Head of caudate nucleus (tissue), 42 donors: ENCODE measurements around the gene ADAMTSL1.

Experiments
- DNase-seq, 42 donors: peaks; one replicate each; pipeline versions ENCODE4 v3.0.0 to v3.0.0-alpha.2; 2020 to 2021; ENCODE audit warnings: mixed read lengths in 7 of 42
- intact Hi-C: fragments of 100-400 bp; cut with DNase I; formaldehyde crosslinking; loops from one replicate; pipeline ENCODE4 v1.15.0; 2022

The ADAMTSL1 gene

DNA sequence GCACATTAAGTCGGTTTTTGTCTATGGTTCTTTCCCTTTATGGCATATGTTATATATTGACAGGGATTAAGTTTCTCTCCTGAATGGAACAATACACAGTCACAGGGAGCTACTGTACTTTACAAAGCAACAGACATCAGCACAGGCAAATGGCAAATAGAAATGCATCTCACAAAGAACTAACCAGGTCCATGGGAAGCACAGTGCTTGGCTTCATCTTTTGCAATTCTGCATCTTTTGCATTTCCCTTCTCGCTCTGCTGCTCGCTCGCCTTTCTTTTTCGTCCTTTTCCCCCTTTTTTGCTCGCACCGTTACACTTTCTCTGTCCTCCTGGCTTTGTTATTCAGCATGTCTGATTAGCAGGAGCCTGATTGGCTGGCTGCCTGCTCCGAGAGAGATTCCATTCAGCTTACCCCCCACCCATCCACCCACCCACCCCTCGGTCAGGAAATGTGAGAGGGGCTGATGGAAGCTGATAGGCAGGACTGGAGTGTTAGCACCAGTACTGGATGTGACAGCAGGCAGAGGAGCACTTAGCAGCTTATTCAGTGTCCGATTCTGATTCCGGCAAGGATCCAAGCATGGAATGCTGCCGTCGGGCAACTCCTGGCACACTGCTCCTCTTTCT lies at the start of gene ADAMTSL1:
ADAMTSL1 (plus strand) TSS at position 502 of the 628 bp plus-strand sequence; CDS start at position 582, 80 bp downstream.
- DNase-seq = peak in 40 of 42 donors; percentile 7 to 82 (median 43)
- intact Hi-C loops = no loop called here

- intact Hi-C loops = no loop called here
- DNase-seq = no peak
These were observed 46.3 kb upstream of the ADAMTSL1 start for GRCh38 chr9:18427691-18428090.

DNA sequence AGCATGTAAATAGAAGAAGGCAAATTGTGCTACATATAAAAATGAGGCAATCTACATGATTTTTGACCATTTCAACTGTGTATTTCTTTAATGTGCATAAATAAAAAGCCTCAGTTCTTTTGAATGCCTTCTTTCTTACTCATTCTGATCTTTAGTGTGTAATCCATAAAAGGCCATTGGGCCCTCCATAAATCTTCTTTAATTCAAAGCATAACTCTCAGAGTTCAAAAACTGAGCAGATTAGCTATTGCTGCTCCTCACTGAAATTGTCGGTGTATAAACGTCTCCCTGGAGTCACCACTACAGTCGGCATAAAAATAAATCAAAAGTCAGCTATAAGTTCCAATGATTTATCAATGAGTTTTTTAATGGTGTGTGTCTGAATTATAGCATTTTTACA lies 45.3 kb upstream of the ADAMTSL1 start:
- DNase-seq = no peak

GRCh38 chr9:18429070-18429469 lies 44.9 kb upstream of the ADAMTSL1 start:
- intact Hi-C loops = no loop called here
- no peak for DNase-seq

More for the DNA sequence above, 45.3 kb upstream of the ADAMTSL1 start:
- intact Hi-C loops = no loop called here

DNA sequence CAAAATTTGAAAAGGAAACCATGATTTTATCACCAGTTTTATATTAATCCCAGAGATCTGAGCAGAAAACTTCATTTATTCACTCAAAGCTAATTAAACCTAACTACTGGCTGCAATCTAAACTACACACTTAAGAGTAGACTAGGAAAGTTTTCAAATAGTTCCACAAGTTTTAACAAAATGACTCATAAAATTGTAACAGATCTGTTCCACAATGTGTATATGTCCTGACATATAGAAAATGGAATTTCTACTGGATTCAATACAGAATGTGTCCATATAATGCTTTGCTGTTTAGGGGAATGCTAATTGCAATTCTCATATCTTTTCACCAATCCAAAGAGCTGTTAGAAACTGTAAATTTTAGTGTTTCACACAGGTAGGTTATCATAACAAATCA lies 40.3 kb upstream of the ADAMTSL1 start:
- no peak for DNase-seq
- intact Hi-C loops = no loop called here

DNA sequence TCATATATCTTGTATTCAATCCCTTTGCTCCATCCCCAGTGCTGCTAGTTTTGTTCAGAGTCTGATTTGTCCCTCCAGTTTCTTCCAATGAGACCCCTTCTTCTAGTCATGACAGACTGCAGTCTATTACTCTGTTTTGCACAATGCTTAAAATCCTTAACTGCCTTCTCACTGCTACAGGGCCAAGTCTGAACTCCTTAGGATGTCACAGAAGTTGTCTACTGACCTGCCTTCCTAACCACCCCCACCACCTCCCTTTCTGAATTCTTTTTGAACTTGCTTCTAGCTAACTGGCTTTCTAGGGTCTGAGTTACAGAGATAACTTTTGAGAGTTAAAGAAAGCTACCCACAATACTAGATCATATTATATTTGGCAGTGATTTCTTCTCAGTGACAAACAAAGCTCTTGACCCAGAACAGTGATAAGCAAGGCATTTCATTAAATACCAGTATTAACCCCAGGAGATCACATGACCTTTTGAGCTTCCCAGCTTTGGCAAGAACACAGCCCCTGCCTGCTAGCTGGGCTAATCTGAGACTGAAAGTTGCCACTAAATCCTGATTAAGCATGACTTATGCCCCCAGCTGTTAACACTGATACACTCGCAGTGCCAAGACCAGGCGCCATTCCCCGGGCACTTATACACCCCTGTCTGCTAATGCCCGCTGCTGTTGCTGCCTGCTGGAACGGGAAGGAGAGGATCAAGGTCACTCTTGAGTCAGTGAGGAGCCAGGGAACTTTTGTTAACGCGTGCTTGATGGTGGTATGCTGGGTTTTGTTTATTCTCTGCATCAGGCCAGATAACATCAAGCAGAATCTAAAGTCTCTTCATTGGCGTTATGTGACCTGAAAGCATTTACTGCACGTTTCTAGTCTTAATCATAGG lies 36.4 kb upstream of the ADAMTSL1 start:
- intact Hi-C loops = no loop called here
- DNase-seq = peak in 5 of 42 donors; percentile 5 to 47 (median 12)

- DNase-seq = peak; percentile 21 to 84 (median 57)
- intact Hi-C loops = no loop called here
These were observed 35.5 kb upstream of the ADAMTSL1 start for GRCh38 chr9:18438300-18438925.

GRCh38 chr9:18438951-18439350 lies 35.0 kb upstream of the ADAMTSL1 start:
- DNase-seq = no peak
- intact Hi-C loops = no loop called here

GRCh38 chr9:18441261-18441660 lies 32.7 kb upstream of the ADAMTSL1 start:
- intact Hi-C loops = loop anchor here (10.0 kb wide), 1 partner anchor 186 kb away; no protein-coding TSS in a partner anchor

DNA sequence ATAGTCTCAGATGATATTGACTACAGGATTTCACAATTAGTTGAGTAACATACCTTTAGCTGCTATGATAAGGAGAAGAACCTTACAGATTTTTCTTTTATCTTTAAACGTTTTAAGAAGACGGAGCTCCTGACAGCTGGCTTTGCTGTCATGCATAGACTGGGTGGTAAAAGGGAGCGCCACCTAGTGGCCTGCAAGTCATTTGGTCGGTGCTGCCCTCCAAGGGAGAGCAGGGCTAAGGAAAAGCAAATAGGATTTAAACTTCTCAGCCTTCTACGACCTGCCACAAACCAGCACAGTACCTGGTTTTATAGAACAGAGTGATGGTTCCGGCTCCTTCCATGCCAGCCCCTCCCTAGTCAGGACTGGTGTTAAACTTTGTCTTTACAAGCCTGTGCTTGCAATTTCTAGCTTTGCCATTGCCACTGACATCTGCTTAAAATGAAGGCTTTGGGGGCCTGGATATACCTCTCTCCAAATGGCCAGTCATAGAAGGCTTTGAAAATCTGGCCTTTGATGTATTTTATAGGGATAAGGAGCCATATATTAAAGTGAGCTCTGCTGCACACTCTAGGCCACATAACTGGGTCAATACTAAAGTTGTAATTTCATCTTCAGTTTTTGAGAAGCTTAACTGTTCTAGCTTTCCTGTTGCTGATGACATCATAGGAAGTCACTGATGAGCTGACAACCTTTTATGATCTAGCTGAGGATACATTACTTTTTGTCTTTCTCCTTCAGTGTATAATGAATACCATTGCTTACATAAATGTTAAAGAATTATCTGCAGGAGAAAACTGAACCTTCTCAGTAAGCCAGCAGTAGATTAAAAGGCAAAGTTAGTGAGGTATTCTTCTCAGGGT lies 31.1 kb upstream of the ADAMTSL1 start:
- intact Hi-C loops = loop anchor here (10.0 kb wide), 1 partner anchor 188 kb away; no protein-coding TSS in a partner anchor
- peak; percentile 66 to 93 (median 83) for DNase-seq

More at GRCh38 chr9:18441261-18441660, 32.7 kb upstream of the ADAMTSL1 start:
- DNase-seq = no peak

GRCh38 chr9:18447131-18447530 lies 26.8 kb upstream of the ADAMTSL1 start:
- peak in 11 of 42 donors; percentile 7 to 46 (median 13) for DNase-seq
- intact Hi-C loops = loop anchor here (10.0 kb wide), 1 partner anchor 192 kb away; no protein-coding TSS in a partner anchor

GRCh38 chr9:18447541-18447940 lies 26.4 kb upstream of the ADAMTSL1 start:
- no peak for DNase-seq
- intact Hi-C loops = loop anchor here (10.0 kb wide), 1 partner anchor 193 kb away; no protein-coding TSS in a partner anchor

- intact Hi-C loops = loop anchor here (10.0 kb wide), 1 partner anchor 193 kb away; no protein-coding TSS in a partner anchor
- DNase-seq = no peak
These were observed 25.9 kb upstream of the ADAMTSL1 start for GRCh38 chr9:18448101-18448500.

- intact Hi-C loops = no loop called here
- no peak for DNase-seq
These were observed 22.5 kb upstream of the ADAMTSL1 start for GRCh38 chr9:18451406-18451805.

GRCh38 chr9:18452276-18452675 lies 21.7 kb upstream of the ADAMTSL1 start:
- intact Hi-C loops = no loop called here
- no peak for DNase-seq

DNA sequence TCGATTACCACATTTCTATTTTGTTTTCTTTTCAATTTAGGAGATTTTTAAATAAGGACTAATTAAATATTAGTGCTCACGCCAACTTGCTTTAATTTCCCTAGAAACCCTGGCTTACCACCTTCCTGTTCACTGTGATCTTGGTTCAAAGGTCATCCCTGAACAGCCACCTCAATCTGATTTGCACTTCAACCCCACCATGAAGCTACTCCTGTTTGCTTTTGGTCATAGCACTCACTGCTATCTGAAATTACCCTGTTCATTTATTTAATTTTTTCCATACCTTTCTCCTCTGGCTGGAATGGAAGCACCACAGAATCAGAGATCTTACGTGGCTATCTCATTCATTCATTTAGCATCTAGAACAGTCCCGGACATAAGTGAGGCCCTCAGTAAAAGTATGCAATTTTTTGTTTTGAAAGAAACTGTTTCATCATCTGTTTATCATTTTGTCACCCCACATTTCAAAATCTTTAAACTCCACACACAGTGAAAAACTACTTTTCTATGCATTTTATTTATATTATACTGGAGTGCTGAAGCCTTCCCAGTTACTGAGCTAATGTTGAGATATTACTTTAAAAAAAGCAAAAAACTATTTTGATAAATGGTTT lies 17.2 kb upstream of the ADAMTSL1 start:
- no peak for DNase-seq
- intact Hi-C loops = no loop called here

GRCh38 chr9:18457510-18457909 lies 16.4 kb upstream of the ADAMTSL1 start:
- intact Hi-C loops = no loop called here
- DNase-seq = no peak

GRCh38 chr9:18459962-18460584 lies 13.9 kb upstream of the ADAMTSL1 start:
- no peak for DNase-seq
- intact Hi-C loops = no loop called here
